ENCODE data around the gene ATP6V0C.

The ATP6V0C gene

GRCh38 chr16:2512735-2513404, 882 bp upstream of the ATP6V0C start:
- DNase-seq, result no peak

- DNase-seq, result no peak
Observed at GRCh38 chr16:2514333-2515179, 804 bp downstream of the ATP6V0C start.

- no peak for DNase-seq
Observed at GRCh38 chr16:2515180-2515851, 1.6 kb downstream of the ATP6V0C start.

- no peak for DNase-seq
Observed at GRCh38 chr16:2516391-2517240, 2.9 kb downstream of the ATP6V0C start.

GRCh38 chr16:2517954-2518605, 4.3 kb downstream of the ATP6V0C start:
- no peak for DNase-seq

GRCh38 chr16:2518823-2519710, 5.3 kb downstream of the ATP6V0C start:
- DNase-seq, result no peak

GRCh38 chr16:2519711-2520080, 5.9 kb downstream of the ATP6V0C start:
- DNase-seq, result no peak

GRCh38 chr16:2520097-2520783, 6.5 kb downstream of the ATP6V0C start, which contains the start of gene AMDHD2:
Gene AMDHD2, plus strand, starts transcription at chr16:2520371. Its CDS starts 88 bp downstream, at chr16:2520459.
- peak; percentile 82 for DNase-seq

GRCh38 chr16:2520784-2521531, 7.2 kb downstream of the ATP6V0C start:
- no peak for DNase-seq

- no peak for DNase-seq
Observed at GRCh38 chr16:2523801-2524231, 10.1 kb downstream of the ATP6V0C start.

- DNase-seq, result no peak
Observed at GRCh38 chr16:2524339-2524938, 10.7 kb downstream of the ATP6V0C start.

GRCh38 chr16:2526135-2526534, 12.4 kb downstream of the ATP6V0C start:
- no peak for DNase-seq

- no peak for DNase-seq
Observed at GRCh38 chr16:2527071-2527783, 13.5 kb downstream of the ATP6V0C start.

GRCh38 chr16:2527784-2528100, 14.0 kb downstream of the ATP6V0C start:
- DNase-seq, result no peak

GRCh38 chr16:2528161-2529060, 14.7 kb downstream of the ATP6V0C start:
- no peak for DNase-seq

- DNase-seq, result no peak
Observed at GRCh38 chr16:2529061-2529931, 15.5 kb downstream of the ATP6V0C start.

Measured in activated T-cell treated with anti-CD3 and anti-CD28 coated beads for 4 hours (primary cell).